Colonic mucosa (tissue), 4 donors: Measurements from ENCODE around the gene CPT1A. TPM values are rescaled to one million over a fixed set of nuclear protein-coding genes. Genes with fewer than 3 reads are reported as not detected.

Experiments
- DNase-seq: peaks from one replicate; pipeline ENCODE4 v3.0.0-alpha.2; 2020
- H3K27ac ChIP-seq: fragments of 200-600 bp; one replicate; pipeline ENCODE4 v1.8.0; 2021
- H3K27me3 ChIP-seq: fragments of 200-600 bp; one replicate; pipeline ENCODE4 v1.8.0; 2021
- H3K36me3 ChIP-seq: fragments of 200-600 bp; one replicate; pipeline ENCODE4 v1.8.0; 2021
- H3K4me1 ChIP-seq: fragments of 200-600 bp; one replicate; pipeline ENCODE4 v1.8.0; 2021; ENCODE audit warnings: mild to moderate bottlenecking
- H3K4me3 ChIP-seq: fragments of 200-600 bp; one replicate; pipeline ENCODE4 v1.8.0; 2021
- H3K9ac ChIP-seq, 2 donors: one replicate each; pipeline ENCODE4 v1.7.0; 2013; ENCODE audit warnings: control low read depth in 2 of 2, low read depth in 2 of 2, low read length in 2 of 2
- H3K9me3 ChIP-seq: fragments of 200-600 bp; one replicate; pipeline ENCODE4 v1.8.0; 2021
- CTCF ChIP-seq: fragments of 200-600 bp; IDR thresholded peaks from one replicate; pipeline ENCODE4 v1.8.0; 2022; ENCODE audit warnings: antibody characterized with exemption, mild to moderate bottlenecking
- intact Hi-C: fragments of 100-400 bp; cut with DNase I; formaldehyde crosslinking; loops from one replicate; pipeline ENCODE4 v1.14.1; 2022
- total RNA-seq, 2 donors: library from RNA; stranded (reverse); fragmentation: NEBNext Ultra II Directional in 1 of 2; extraction: Animal tissue kit (Norgen Biotek cat#: 25700) in 1 of 2; gene quantifications; one replicate each; pipeline ENCODE4 v1.2.1, GENCODE V29; 2021
- donor health status: healthy.
- donor health status: DM: no; HTN: no; CAD: no.
- donor health status: DM: no; HTN: no; CAD: no.

CPT1A gene
- total RNA-seq, 2 donors from 2014 or later, result 197 to 213 TPM

GRCh38 chr11:68868221-68868835 is 26.6 kb upstream of the CPT1A start:
- H3K27me3 ChIP-seq, result no peaks in the 10 kb centered on the region
- no peak overlapping the region for H3K27ac ChIP-seq
- H3K9ac ChIP-seq, result no peak overlapping the region
- no peaks in the 10 kb centered on the region for H3K4me1 ChIP-seq
- intact Hi-C loops, result no loop called here
- H3K36me3 ChIP-seq, result no peaks in the 10 kb centered on the region
- no peaks in the 10 kb centered on the region for H3K9me3 ChIP-seq
- no peak overlapping the region for H3K4me3 ChIP-seq
- no peak for DNase-seq
- no peak for TF ChIP-seq CTCF

- no peaks in the 10 kb centered on the region for H3K9me3 ChIP-seq
- H3K36me3 ChIP-seq, result no peaks in the 10 kb centered on the region
- no peak overlapping the region for H3K4me3 ChIP-seq
- no peak for TF ChIP-seq CTCF
- no peaks in the 10 kb centered on the region for H3K4me1 ChIP-seq
- no peak for DNase-seq
- H3K27ac ChIP-seq, result no peak overlapping the region
- H3K9ac ChIP-seq, result no peak overlapping the region
- intact Hi-C loops, result no loop called here
- H3K27me3 ChIP-seq, result no peaks in the 10 kb centered on the region
Observed at GRCh38 chr11:68867066-68867465, 25.4 kb upstream of the CPT1A start.

- no peak for TF ChIP-seq CTCF
- Histone ChIP-seq H3K9ac (no peak overlapping the region), H3K4me1 (no peaks in the 10 kb centered on the region), H3K27me3 (no peaks in the 10 kb centered on the region), H3K36me3 (no peaks in the 10 kb centered on the region), H3K4me3 (no peak overlapping the region), H3K27ac (no peak overlapping the region), H3K9me3 (no peaks in the 10 kb centered on the region)
- intact Hi-C loops, result no loop called here
- DNase-seq, result no peak
Observed at GRCh38 chr11:68865241-68865640, 23.5 kb upstream of the CPT1A start.

GRCh38 chr11:68863553-68864265 is 22.0 kb upstream of the CPT1A start:
- no peak for TF ChIP-seq CTCF
- Histone ChIP-seq H3K4me1 (no peaks in the 10 kb centered on the region), H3K9ac (no peak overlapping the region), H3K9me3 (no peaks in the 10 kb centered on the region), H3K27me3 (no peaks in the 10 kb centered on the region), H3K4me3 (no peak overlapping the region), H3K27ac (no peak overlapping the region), H3K36me3 (no peaks in the 10 kb centered on the region)
- no peak for DNase-seq
- intact Hi-C loops, result no loop called here

- H3K27me3 ChIP-seq, result no peaks in the 10 kb centered on the region
- H3K27ac ChIP-seq, result no peak overlapping the region
- no peak overlapping the region for H3K9ac ChIP-seq
- intact Hi-C loops, result no loop called here
- no peak for TF ChIP-seq CTCF
- DNase-seq, result no peak
- H3K4me1 ChIP-seq, result no peaks in the 10 kb centered on the region
- H3K4me3 ChIP-seq, result no peak overlapping the region
- H3K36me3 ChIP-seq, result no peaks in the 10 kb centered on the region
- no peaks in the 10 kb centered on the region for H3K9me3 ChIP-seq
Observed at GRCh38 chr11:68862421-68862820, 20.7 kb upstream of the CPT1A start.
